ENCODE measurements around the gene RIMKLA. TPM values are rescaled to one million over a fixed set of nuclear protein-coding genes. Genes with fewer than 3 reads are reported as not detected.

RIMKLA gene
- total and polyA plus RNA-seq, 10 of the 15 experiments (the other 5 are each of a cell fraction or from before 2014, with no cell fraction given): 0.01 to 0.52 (median 0.08) TPM

DNA sequence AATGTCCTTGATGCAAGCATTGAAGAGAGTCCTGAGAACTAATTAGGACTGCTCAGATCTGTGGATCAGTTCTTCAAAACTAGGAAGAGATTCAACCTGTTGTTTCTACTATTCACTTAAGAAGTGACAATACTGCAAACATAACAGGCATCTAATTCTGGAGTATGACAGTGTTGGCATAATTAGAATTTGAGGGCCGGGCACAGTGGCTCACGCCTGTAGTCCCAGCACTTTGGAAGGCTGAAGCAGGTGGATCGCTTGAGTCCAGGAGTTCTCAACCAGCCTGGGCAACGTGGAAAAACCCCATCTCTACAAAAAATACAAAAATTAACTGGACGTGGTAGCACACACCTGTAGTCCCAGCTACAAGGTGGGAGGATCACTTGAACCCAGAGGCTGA is 37.5 kb upstream of the RIMKLA start:
- RAD21 ChIA-PET (ENCODE audit: unreplicated experiment): no interaction called here
- FAIRE-seq (no peak), ATAC-seq (no peak), DNase-seq (ENCODE audit: low read depth, low spot score) (no peak)
- BruUV-seq (replicated peaks): no TSS peak
- Histone ChIP-seq H3K27me3 (replicated peaks in 1 of 2; ENCODE audit: control insufficient read depth in 2 of 2, insufficient read depth in 2 of 2, low read length in 1 of 2) (no peaks in the 10 kb centered on the region), H4K20me1 (ENCODE audit: control insufficient read depth, insufficient read depth) (no peaks in the 10 kb centered on the region), H3K9me3 (replicated peaks; ENCODE audit: control insufficient read depth, insufficient read depth, low read length) (no peaks in the 10 kb centered on the region), H3K27ac (ENCODE audit: control insufficient read depth, insufficient read depth) (no peak overlapping the region), H3K4me2 (ENCODE audit: control insufficient read depth, insufficient read depth) (no peak overlapping the region), H3K79me2 (ENCODE audit: control insufficient read depth, insufficient read depth, low read length) (no peaks in the 10 kb centered on the region), H3K9ac (ENCODE audit: control insufficient read depth, insufficient read depth, low read length) (no peak overlapping the region), H3K36me3 (ENCODE audit: control insufficient read depth in 2 of 2, insufficient read depth in 2 of 2, low read length in 1 of 2) (no peaks in the 10 kb centered on the region), H3K4me1 (ENCODE audit: control insufficient read depth, insufficient read depth, low read length) (no peaks in the 10 kb centered on the region), H2AFZ (ENCODE audit: control insufficient read depth, low read depth, low read length) (no peak overlapping the region), H3K4me3 (no peak overlapping the region)
- POLR2A ChIA-PET: no interaction called here
- TF ChIP-seq SMC3 (IDR thresholded peaks at IDR 0.05; ENCODE audit: borderline replicate concordance, low read length): no peak
- intact Hi-C loops (cut with micrococcal nuclease; ENCODE audit: unreplicated experiment): loop anchor here (5.0 kb wide), 3 partner anchors 114 to 404 kb away; partner anchors contain the start of genes PPCS and ZMYND12
- SMC1A ChIA-PET (ENCODE audit: uncharacterized antibody, unreplicated experiment): interaction anchor here (1.6 kb wide), 1 partner anchor 170 kb away, joined by 3 read pairs; no protein-coding TSS in a partner anchor
- WGBS (ENCODE audit: insufficient coverage, insufficient replicate concordance, low lambda C conversion rate, missing lambda C conversion rate): 21% methylated on average over 5 of the region's 5 CpGs
- in situ Hi-C loops (cut with MboI): no loop called here
- CTCF ChIA-PET: no interaction called here

DNA sequence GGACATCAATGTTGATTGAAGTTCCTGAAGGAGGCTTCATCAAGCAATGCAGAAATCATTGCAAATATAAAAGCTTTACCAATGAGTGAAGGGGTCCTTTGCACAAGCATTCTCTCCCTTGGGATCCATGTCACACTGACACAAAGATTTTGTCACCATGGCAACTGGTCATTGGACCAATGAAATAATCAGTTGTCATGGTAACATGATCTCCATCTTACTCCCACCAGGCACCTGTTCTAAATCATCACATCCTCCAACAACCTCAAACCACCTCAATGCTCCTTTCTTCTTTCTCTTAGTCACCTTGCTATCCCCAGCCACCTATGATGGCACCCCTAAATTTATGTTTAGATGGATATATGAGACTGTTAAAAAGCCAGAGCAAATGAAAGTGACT is 32.1 kb upstream of the RIMKLA start:
- TF ChIP-seq BCL11A (IDR thresholded peaks at IDR 0.05; ENCODE audit: low read depth, low read length): no peak
- peak; percentile 88 for TF ChIP-seq BMI1 (IDR thresholded peaks at IDR 0.05; ENCODE audit: borderline replicate concordance)
- TF ChIP-seq FOS (IDR thresholded peaks at IDR 0.05; ENCODE audit: borderline replicate concordance, extremely low read depth, insufficient read length): no peak
- TF ChIP-seq, protein P1, sequence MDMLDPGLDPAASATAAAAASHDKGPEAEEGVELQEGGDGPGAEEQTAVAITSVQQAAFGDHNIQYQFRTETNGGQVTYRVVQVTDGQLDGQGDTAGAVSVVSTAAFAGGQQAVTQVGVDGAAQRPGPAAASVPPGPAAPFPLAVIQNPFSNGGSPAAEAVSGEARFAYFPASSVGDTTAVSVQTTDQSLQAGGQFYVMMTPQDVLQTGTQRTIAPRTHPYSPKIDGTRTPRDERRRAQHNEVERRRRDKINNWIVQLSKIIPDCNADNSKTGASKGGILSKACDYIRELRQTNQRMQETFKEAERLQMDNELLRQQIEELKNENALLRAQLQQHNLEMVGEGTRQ (IDR thresholded peaks at IDR 0.05; ENCODE audit: borderline replicate concordance, low read depth, low read length): no peak
- intact Hi-C loops (cut with micrococcal nuclease; ENCODE audit: unreplicated experiment): no loop called here
- ChIA-PET POLR2A (interaction anchor here (0.7 kb wide), 1 partner anchor 11 kb away, joined by 3 read pairs; no protein-coding TSS in a partner anchor), RAD21 (ENCODE audit: unreplicated experiment) (interaction anchor here (2.0 kb wide), 1 partner anchor 9 kb away, joined by 7 read pairs; no protein-coding TSS in a partner anchor), SMC1A (ENCODE audit: uncharacterized antibody, unreplicated experiment) (no interaction called here), CTCF (interaction anchor here (1.5 to 1.6 kb wide), 2 partner anchors 10 to 82 kb away, joined by 3 to 4 read pairs; no protein-coding TSS in a partner anchor)
- Histone ChIP-seq H3K79me2 (ENCODE audit: control insufficient read depth, insufficient read depth, low read length) (no peaks in the 10 kb centered on the region), H3K4me1 (ENCODE audit: control insufficient read depth, insufficient read depth, low read length) (no peaks in the 10 kb centered on the region), H3K9ac (ENCODE audit: control insufficient read depth, insufficient read depth, low read length) (no peak overlapping the region), H3K27ac (ENCODE audit: control insufficient read depth, insufficient read depth) (no peak overlapping the region), H4K20me1 (ENCODE audit: control insufficient read depth, insufficient read depth) (no peaks in the 10 kb centered on the region), H2AFZ (ENCODE audit: control insufficient read depth, low read depth, low read length) (no peak overlapping the region), H3K36me3 (ENCODE audit: control insufficient read depth in 2 of 2, insufficient read depth in 2 of 2, low read length in 1 of 2) (no peaks in the 10 kb centered on the region), H3K9me3 (replicated peaks; ENCODE audit: control insufficient read depth, insufficient read depth, low read length) (no peaks in the 10 kb centered on the region), H3K4me3 (no peak overlapping the region), H3K27me3 (replicated peaks in 1 of 2; ENCODE audit: control insufficient read depth in 2 of 2, insufficient read depth in 2 of 2, low read length in 1 of 2) (0 out of 4 replicates have a peak, but pooled peaks cover 0 to 3% of the 10 kb centered on the region in 2 experiments), H3K4me2 (ENCODE audit: control insufficient read depth, insufficient read depth) (no peak overlapping the region)
- in situ Hi-C loops (cut with MboI): no loop called here
- no TSS peak for BruUV-seq (replicated peaks)
- ATAC-seq (no peak), DNase-seq (ENCODE audit: low read depth, low spot score) (no peak), FAIRE-seq (no peak)

Data from GM12878 (cell line).